Measurements from ENCODE around the gene CLASP1.

DNA sequence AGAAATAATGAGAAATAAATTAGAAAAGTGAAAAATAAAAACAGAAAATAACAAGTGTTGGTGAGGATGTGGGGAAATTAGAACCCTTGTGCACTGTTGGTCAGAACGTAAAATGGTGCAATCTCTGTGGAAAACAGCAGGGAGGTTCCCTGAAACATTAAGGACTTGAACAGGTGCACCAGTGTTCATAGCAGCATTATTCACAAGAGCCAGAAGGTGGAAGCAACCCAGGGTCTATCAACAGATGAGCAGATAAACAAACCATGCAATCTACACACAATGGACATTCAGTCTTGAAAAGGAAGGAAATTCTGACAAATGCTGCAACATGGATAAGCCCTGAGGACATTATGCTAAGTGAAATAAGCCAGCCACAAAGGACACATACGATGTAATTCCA lies 306.1 kb downstream of the CLASP1 start:
- TF ChIP-seq, protein P1, sequence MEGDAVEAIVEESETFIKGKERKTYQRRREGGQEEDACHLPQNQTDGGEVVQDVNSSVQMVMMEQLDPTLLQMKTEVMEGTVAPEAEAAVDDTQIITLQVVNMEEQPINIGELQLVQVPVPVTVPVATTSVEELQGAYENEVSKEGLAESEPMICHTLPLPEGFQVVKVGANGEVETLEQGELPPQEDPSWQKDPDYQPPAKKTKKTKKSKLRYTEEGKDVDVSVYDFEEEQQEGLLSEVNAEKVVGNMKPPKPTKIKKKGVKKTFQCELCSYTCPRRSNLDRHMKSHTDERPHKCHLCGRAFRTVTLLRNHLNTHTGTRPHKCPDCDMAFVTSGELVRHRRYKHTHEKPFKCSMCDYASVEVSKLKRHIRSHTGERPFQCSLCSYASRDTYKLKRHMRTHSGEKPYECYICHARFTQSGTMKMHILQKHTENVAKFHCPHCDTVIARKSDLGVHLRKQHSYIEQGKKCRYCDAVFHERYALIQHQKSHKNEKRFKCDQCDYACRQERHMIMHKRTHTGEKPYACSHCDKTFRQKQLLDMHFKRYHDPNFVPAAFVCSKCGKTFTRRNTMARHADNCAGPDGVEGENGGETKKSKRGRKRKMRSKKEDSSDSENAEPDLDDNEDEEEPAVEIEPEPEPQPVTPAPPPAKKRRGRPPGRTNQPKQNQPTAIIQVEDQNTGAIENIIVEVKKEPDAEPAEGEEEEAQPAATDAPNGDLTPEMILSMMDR (IDR thresholded peaks at IDR 0.05; ENCODE audit: poor library complexity), result no peak
- TF ChIP-seq EZH2 (IDR thresholded peaks at IDR 0.05; ENCODE audit: borderline replicate concordance) (no peak), EZH2phosphoT487 (IDR thresholded peaks at IDR 0.05; ENCODE audit: low read depth, severe bottlenecking, unreplicated experiment) (no peak)

Data from hepatocyte (in vitro differentiated cells).